ENCODE results near the gene RPTOR.

RPTOR gene

DNA sequence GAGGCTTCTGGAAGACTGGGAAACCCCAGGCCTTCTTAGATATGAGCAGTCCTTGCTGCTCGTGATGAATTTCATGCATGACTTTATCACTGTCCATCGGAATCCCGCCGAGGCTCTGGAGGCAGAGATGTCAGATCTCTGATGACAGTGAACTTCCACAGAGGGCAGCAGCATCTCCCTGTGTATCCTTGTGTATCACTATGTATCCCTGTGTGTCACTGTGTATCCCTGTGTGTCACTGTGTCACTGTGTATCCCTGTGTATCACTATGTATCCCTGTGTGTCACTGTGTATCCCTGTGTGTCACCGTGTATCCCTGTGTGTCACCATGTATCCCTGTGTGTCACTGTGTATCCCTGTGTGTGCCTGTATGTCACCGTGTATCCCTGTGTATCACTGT is 286.9 kb downstream of the RPTOR start:
- DNase-seq (ENCODE audit: low read depth), result no peak

GRCh38 chr17:80832266-80832676 is 287.6 kb downstream of the RPTOR start:
- no peak for DNase-seq (ENCODE audit: low read depth)

DNA sequence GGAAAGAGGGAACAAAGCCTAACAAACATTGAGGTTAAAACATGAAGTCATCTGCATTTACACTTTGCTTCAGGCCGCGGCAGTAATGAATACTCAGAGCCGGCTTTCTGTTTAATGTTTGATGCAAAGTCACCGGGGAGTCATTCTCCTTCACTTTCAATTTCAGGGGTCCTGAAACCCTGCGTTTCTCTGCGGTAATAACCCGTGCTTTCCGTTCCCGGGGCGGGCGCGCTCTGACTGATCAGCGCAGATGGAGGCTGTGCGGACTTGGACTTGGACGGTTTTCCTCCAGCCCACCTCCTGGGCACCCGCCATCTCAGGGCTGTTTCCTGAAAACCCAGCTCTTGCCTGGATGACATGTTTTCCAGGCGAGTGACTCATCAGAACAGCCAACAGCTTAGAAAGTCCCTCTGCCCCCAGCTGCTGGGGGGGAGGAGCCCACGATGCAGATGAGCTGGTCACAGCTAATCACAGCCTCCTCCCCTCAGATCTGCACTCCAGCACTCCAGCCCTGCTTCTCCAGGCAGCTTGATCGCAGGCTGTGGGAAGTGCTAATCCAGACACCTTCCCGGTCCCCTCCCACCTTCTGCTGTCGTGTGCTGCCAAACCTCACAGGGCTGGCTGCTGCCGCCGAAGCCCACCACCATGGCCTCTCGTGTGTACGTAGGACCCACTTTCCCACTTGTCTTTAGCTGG is 288.4 kb downstream of the RPTOR start:
- peak; percentile 44 for DNase-seq (ENCODE audit: low read depth)

DNA sequence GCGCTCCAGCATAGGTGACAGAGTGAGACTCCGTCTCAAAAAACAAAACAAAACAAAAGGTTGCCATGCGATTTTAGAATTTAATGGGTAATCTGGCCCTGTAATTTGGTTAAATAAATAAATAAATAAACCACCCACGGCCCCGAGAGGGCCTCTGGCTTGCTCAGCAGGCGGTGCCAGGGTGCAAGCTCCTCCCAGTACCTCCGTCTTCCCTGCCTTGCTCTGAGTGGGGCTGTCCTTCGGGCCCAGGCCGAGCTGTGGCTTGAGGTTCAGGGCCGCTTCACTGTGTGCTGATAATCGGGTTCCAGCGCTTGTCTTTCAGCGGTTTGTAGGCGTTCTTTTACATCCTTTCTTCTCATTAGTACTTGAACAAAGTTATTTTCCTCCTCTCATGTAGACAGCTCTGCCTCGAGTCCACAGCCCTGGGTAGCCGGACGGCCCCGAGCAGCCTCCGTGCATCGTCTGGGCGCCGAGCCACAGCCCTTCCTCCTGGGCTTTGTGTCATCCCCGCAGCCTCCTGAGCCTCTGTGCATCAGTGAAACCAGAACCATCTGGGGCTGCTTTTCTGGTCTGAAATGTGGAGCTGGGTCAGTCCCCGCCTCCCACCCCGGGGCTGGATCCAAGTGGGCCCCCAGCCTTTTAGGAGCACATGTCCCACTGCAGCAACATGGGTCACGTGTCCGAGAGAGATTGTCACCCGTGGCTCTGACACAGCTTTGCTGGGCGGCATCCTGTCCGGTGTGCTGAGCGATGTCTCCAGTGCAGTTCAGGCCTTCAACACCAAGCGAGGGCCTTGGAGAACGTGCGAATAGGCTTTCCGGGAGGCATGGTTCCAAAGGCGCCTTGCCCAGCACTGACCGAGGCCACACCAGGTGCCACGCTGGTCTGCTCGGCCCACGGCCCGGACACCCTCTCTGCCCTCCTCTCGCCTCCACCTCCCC is 289.6 kb downstream of the RPTOR start:
- no peak for DNase-seq (ENCODE audit: low read depth)

GRCh38 chr17:80834893-80835275 is 290.2 kb downstream of the RPTOR start:
- no peak for DNase-seq (ENCODE audit: low read depth)

DNA sequence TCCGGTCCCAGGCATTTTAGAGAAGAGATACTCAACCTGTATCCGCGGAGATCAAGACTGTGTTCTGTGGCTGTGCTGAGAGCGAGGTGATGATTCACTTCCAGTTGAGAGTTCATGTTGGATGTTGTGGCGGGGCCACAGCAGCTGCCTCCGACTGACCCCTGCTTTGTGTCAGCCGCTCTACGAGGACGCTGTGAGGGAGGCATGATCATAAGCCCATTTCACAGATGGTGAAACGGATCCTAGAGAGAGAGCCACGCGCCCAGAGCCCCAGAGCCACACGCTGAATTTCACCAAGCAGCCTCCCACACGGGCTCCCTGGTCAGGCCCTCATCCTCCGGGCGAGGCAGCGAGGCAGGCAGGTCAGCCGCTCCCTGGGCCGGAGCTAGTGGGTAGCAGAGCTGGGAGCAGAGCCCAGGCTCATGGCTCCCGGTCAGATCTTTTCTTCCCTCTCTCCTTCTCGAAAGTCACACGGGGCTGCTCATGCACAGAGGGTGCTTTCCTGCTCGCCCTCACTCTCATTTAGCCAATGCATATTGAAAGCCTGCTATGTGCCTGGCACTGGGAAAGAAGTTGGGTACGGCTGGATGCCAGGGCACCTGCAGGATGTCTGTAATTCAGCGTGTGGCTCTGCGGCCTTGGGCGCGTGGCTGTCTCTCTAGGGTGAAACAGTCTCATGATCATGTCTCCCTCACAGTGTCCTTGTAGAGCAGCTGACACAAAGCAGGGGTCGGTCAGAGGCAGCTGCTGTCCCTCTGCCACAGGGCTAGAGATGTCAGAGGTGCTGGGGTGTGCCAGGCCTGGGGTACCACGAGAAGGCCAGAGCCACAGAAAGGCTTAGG is 291.4 kb downstream of the RPTOR start:
- no peak for DNase-seq (ENCODE audit: low read depth)

GRCh38 chr17:80836658-80836965 is 292.0 kb downstream of the RPTOR start:
- DNase-seq (ENCODE audit: low read depth), result no peak

DNA sequence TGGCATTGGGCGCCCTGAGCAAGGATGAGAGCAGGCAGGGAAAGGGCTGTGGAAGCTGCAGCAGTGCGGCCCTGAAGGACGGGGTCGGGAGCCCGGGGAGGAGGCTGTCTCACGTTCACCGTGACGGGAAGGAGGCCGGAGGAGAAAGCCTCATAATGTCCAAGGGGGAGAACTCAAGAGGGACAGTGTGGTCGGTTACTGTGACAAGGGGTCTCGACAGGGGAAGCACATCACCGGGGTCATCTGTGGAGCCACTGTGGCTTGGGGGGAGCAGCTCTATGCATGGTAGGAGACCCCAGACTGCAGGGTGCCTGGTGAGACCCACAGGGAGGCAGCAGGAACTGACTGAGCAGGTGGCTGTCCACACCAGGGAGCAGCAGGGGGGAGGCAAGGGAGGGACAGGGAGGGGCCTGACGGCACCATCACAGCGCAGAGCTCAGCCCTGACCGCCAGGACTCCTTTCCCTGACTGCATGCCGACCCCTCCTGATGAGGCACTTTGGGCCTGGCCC is 292.4 kb downstream of the RPTOR start:
- no peak for DNase-seq (ENCODE audit: low read depth)

GRCh38 chr17:80837711-80838110 is 293.1 kb downstream of the RPTOR start:
- DNase-seq (ENCODE audit: low read depth), result no peak

- no peak for DNase-seq (ENCODE audit: low read depth)
Measured at GRCh38 chr17:80838311-80839025, 293.8 kb downstream of the RPTOR start.

DNA sequence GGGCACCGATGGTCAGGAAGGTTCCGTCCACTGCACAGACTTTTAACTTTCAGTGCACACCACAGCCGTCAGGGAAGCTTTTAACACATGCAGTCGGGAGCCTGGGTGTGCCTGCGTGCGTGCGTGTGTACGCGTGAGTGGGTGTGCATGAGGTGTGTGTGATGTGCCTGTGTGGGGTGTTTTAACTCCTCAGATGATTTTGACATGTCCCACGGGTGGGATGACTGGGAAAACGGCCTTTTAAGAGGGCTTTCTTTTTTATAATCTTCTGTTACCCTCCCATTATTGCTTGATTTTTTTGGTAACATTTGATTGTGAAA is 294.3 kb downstream of the RPTOR start:
- no peak for DNase-seq (ENCODE audit: low read depth)

DNA sequence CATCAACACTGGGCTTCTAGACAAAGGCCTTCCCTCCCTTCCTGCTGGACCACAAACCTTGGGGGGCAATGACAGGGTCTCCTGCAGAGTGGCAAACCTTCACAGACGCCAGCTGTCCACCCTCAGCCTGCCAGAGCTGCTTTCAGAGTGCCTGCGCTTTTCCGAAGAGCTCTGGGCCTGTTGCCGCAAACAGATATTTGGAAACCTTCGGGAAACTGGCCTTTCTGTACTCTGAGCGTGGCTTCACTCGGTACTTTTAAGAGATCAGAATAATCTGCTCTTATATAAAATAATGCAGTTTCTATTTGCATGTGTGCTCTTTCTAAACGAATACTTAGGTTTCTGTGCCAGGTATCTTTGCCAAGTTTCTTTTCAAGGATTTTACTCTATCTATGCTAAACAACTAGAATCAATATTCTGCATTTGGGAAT is 294.9 kb downstream of the RPTOR start:
- DNase-seq (ENCODE audit: low read depth), result no peak

GRCh38 chr17:80839970-80840369 is 295.3 kb downstream of the RPTOR start:
- no peak for DNase-seq (ENCODE audit: low read depth)

- DNase-seq (ENCODE audit: low read depth), result no peak
Measured at GRCh38 chr17:80842456-80843013, 297.9 kb downstream of the RPTOR start.

DNA sequence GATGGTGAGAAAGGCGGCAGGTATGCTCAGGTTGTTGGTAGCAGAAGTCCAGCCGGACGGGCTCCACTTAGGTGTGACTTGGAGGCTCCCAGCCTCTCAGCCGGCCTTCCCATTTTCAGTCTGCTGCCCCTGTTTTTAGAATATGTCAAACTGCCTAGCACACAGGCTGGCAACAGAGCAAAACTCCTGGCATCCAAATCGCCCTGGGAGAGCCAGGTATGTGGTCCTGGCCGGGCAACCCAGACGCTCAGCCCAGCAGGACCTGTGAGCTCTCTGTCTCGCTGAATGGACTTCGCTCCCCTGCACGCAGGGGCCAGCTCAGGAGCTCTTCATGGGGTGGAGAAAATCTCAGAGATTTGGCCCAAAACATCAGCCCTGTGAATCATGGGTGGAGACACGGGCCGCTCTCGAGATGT is 299.1 kb downstream of the RPTOR start:
- DNase-seq (ENCODE audit: low read depth), result no peak

DNA sequence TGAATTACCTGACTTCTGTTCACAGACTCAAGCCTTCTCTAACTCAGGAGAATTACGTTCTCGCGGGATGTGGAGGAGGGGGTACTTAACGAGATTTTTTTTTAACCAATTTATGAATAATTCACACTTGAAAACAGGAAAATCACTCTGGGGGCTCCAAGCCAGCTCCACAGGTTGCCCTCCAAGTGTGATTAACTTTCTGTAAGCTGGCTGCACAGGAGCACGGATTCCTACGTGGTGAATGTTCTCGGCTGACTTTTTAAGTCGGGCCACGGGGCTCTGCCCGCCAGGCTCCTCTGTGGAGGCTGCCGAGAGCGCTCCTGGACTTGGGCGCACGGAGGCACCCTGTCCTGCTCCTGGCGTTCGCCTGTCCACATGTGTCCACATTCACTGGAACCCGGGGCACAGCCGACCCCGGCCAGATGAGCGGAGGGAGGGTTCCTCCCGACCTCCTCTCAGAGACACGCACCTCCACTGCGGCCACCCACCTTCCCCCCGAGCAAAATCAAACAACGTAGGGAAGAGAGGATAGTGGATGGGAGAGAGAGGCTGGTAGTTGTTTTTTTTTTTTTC is 299.9 kb downstream of the RPTOR start:
- no peak for DNase-seq (ENCODE audit: low read depth)

GRCh38 chr17:80845069-80845862 is 300.6 kb downstream of the RPTOR start:
- no peak for DNase-seq (ENCODE audit: low read depth)

DNA sequence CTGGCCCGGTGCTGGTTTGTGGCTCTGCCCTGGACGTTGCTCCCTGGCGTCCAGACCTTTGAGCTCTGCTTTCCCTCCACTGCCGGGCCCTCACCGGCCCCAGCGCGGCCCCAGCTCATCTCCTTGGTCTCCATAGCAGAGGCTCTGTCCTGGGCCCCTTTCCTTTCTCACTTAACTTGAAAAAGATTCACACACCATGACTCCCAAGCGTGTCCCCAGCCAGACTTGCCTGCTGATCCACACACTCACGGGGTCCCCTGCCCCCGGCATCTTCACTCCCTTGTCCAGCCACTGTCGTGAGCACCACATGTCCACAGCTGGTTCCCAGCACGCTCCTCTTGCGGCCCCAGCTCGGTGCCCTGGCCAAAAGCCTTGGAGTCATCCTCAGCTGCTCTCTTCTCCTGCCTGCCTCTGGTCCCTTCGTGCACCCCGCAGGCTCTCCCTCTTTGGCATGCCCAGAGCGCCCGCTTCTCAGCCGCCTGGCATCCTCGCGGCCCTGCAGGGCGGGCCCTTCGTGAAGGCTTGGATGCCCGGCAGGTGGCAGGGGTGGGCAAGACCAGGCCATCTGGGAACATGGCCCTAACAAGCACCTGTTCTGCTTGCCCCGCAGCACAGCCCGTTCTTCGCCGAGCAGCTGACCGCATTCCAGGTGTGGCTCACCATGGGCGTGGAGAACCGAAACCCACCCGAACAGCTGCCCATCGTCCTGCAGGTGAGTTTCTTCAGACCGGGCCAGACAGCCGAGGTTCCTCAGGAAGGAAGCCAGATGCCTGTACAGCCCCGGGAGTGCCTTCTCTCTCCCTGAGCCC is 301.4 kb downstream of the RPTOR start:
- DNase-seq (ENCODE audit: low read depth), result no peak

- DNase-seq (ENCODE audit: low read depth), result no peak
Measured at GRCh38 chr17:80846932-80847331, 302.3 kb downstream of the RPTOR start.
